H1 (cell line): ENCODE results near the gene CDK19. TPM values are rescaled to one million over a fixed set of nuclear protein-coding genes. Genes with fewer than 3 reads are reported as not detected.

Experiments
- CTCF ChIA-PET: fragments of 300-600 bp; sonication (Branson Sonifier 250); formaldehyde crosslinking; loops from one replicate; lab custom pipeline; 2021; ENCODE audit not compliant: partially characterized antibody; lab: Charles Lee
- POLR2A ChIA-PET: fragments of 300-600 bp; sonication (Branson Sonifier 250); formaldehyde crosslinking; loops from one replicate; lab custom pipeline; 2021; ENCODE audit warnings: inconsistent platforms; ENCODE audit not compliant: partially characterized antibody; lab: Charles Lee
- DNase-seq, 2 experiments: peaks; one replicate each; pipeline versions ENCODE4 v3.0.0 to v3.0.0-alpha.2; 2010 to 2022; ENCODE audit warnings: low spot score in 2 of 2, low read depth in 1 of 2, mixed read lengths in 1 of 2
- FAIRE-seq: peaks from 2 replicates; lab custom pipeline; 2011; peaks lifted over from hg19 to GRCh38; lab: Jason Lieb, UNC
- H2AFZ ChIP-seq: 2 replicates; pipeline ENCODE4 v1.8.1; 2012; ENCODE audit warnings: low read length, inconsistent platforms
- H2AK5ac ChIP-seq: 2 replicates; pipeline ENCODE4 v1.6.1; 2013; ENCODE audit warnings: low read depth, low read length
- H2BK120ac ChIP-seq: replicated peaks from 2 replicates; pipeline ENCODE3; 2013; ENCODE audit warnings: low read depth, low read length, inconsistent platforms
- H2BK12ac ChIP-seq: 2 replicates; pipeline ENCODE4 v1.6.1; 2013; ENCODE audit warnings: low read depth, low read length
- H2BK15ac ChIP-seq: 2 replicates; pipeline ENCODE4 v1.6.1; 2013; ENCODE audit warnings: low read length
- H2BK20ac ChIP-seq: 2 replicates; pipeline ENCODE4 v1.6.1; 2013; ENCODE audit warnings: low read length
- H2BK5ac ChIP-seq: 2 replicates; pipeline ENCODE4 v1.6.1; 2013; ENCODE audit warnings: low read depth, low read length
- H3K14ac ChIP-seq: 2 replicates; pipeline ENCODE4 v1.6.1; 2013; ENCODE audit warnings: inconsistent platforms; ENCODE audit not compliant: insufficient read length
- H3K18ac ChIP-seq: 2 replicates; pipeline ENCODE4 v1.6.1; 2013; ENCODE audit warnings: low read length; ENCODE audit errors: extremely low read depth
- H3K23ac ChIP-seq: 2 replicates; pipeline ENCODE4 v1.6.1; 2013; ENCODE audit warnings: inconsistent platforms; ENCODE audit not compliant: insufficient read length
- H3K23me2 ChIP-seq: 2 replicates; pipeline ENCODE4 v1.6.1; 2013; ENCODE audit warnings: low read depth, low read length
- H3K27ac ChIP-seq: 2 replicates; pipeline ENCODE4 v1.6.1; 2011; ENCODE audit warnings: low read depth, low read length, inconsistent platforms
- H3K27me3 ChIP-seq, 4 experiments: replicated peaks in 1 of 4; 1 replicate in 1 of 4; 2 replicates in 3 of 4; pipeline versions ENCODE4 v1.6.1 to v1.8.1; 2011 to 2013; ENCODE audit warnings: low read length in 3 of 4, mild to moderate bottlenecking in 3 of 4, inconsistent platforms in 2 of 4, mixed read lengths in 2 of 4, moderate library complexity in 1 of 4; ENCODE audit not compliant: control insufficient read depth in 3 of 4, insufficient read depth in 3 of 4; ENCODE audit errors: extremely low read depth in 1 of 4
- H3K36me3 ChIP-seq, 4 experiments: 2 replicates each; pipeline versions ENCODE4 v1.6.1 to v1.8.1; 2011 to 2013; ENCODE audit warnings: mild to moderate bottlenecking in 4 of 4, low read length in 3 of 4, moderate library complexity in 2 of 4, control low read depth in 1 of 4, inconsistent platforms in 1 of 4; ENCODE audit not compliant: insufficient read depth in 4 of 4, control insufficient read depth in 2 of 4
- H3K4ac ChIP-seq: replicated peaks from 2 replicates; pipeline ENCODE3; 2013; ENCODE audit warnings: low read length, low read depth, mixed read lengths, inconsistent platforms; ENCODE audit not compliant: insufficient read length
- H3K4me1 ChIP-seq, 4 experiments: replicated peaks in 1 of 4; 1 replicate in 1 of 4; 2 replicates in 3 of 4; pipeline versions ENCODE4 v1.6.1 to v1.8.1; 2011 to 2013; ENCODE audit warnings: low read length in 3 of 4, inconsistent platforms in 2 of 4, mixed read lengths in 1 of 4; ENCODE audit not compliant: insufficient read depth in 4 of 4, control insufficient read depth in 3 of 4
- H3K4me2 ChIP-seq, 2 experiments: 2 replicates each; pipeline versions ENCODE4 v1.6.1 to v1.8.1; 2011 to 2013; ENCODE audit warnings: low read depth in 2 of 2, low read length in 2 of 2, control low read depth in 1 of 2, inconsistent platforms in 1 of 2, mild to moderate bottlenecking in 1 of 2; ENCODE audit not compliant: insufficient read depth in 1 of 2
- H3K4me3 ChIP-seq, 4 experiments: fragments of 200-600, 300-600 bp in 1 of 4; sonication (generic), shearing (Covaris generic), sonication (Bioruptor Twin) in 1 of 4; 2 replicates each; pipeline versions ENCODE4 v1.5.1 to v1.8.1; 2011 to 2016; ENCODE audit warnings: low read length in 4 of 4, low read depth in 3 of 4, control low read depth in 2 of 4, inconsistent platforms in 2 of 4, mild to moderate bottlenecking in 2 of 4, mixed read lengths in 1 of 4, moderate library complexity in 1 of 4; ENCODE audit not compliant: insufficient read depth in 2 of 4; ENCODE audit errors: extremely low read depth in 1 of 4
- H3K56ac ChIP-seq: replicated peaks from 2 replicates; pipeline ENCODE3; 2013; ENCODE audit warnings: low read depth, mild to moderate bottlenecking, mixed read lengths, low read length, inconsistent platforms; ENCODE audit not compliant: insufficient read length
- H3K79me1 ChIP-seq: 2 replicates; pipeline ENCODE4 v1.6.1; 2013; ENCODE audit warnings: low read depth, low read length, control low read depth
- H3K79me2 ChIP-seq, 2 experiments: 2 replicates each; pipeline versions ENCODE4 v1.6.1 to v1.8.1; 2012 to 2013; ENCODE audit warnings: low read length in 2 of 2, mild to moderate bottlenecking in 2 of 2, inconsistent platforms in 1 of 2; ENCODE audit not compliant: insufficient read depth in 2 of 2, control insufficient read depth in 1 of 2
- H3K9ac ChIP-seq, 4 experiments: replicated peaks in 1 of 4; 1 replicate in 1 of 4; 2 replicates in 3 of 4; pipeline versions ENCODE4 v1.6.1 to v1.8.1; 2011 to 2013; ENCODE audit warnings: low read depth in 3 of 4, low read length in 3 of 4, control low read depth in 2 of 4, mild to moderate bottlenecking in 2 of 4, moderate library complexity in 2 of 4, inconsistent platforms in 1 of 4; ENCODE audit errors: extremely low read depth in 1 of 4
- H3K9me3 ChIP-seq, 2 experiments: 2 replicates each; pipeline versions ENCODE4 v1.6.1 to v1.8.1; 2012 to 2013; ENCODE audit warnings: mild to moderate bottlenecking in 2 of 2, moderate library complexity in 2 of 2, control low read depth in 1 of 2, inconsistent platforms in 1 of 2, low read depth in 1 of 2, low read length in 1 of 2, mixed read lengths in 1 of 2; ENCODE audit not compliant: insufficient read depth in 2 of 2
- H4K20me1 ChIP-seq, 2 experiments: replicated peaks in 1 of 2; 2 replicates each; pipeline versions ENCODE3 to v1.8.1; 2011 to 2013; ENCODE audit warnings: inconsistent platforms in 2 of 2, low read length in 2 of 2, mild to moderate bottlenecking in 1 of 2; ENCODE audit not compliant: insufficient read depth in 2 of 2, control insufficient read depth in 1 of 2
- H4K5ac ChIP-seq: 2 replicates; pipeline ENCODE4 v1.6.1; 2013; ENCODE audit warnings: low read length, low read depth, mixed read lengths, inconsistent platforms; ENCODE audit not compliant: insufficient read length
- H4K8ac ChIP-seq: 2 replicates; pipeline ENCODE4 v1.8.0; 2013; ENCODE audit warnings: mild to moderate bottlenecking, moderate library complexity, low read length, inconsistent platforms; ENCODE audit not compliant: insufficient read depth; ENCODE audit errors: extremely low read depth
- H4K91ac ChIP-seq: replicated peaks from 2 replicates; pipeline ENCODE3; 2013; ENCODE audit warnings: low read length, mixed read lengths, inconsistent platforms; ENCODE audit not compliant: insufficient read length
- BACH1 ChIP-seq: IDR thresholded peaks from 2 replicates; pipeline ENCODE4 v1.6.1; 2012; ENCODE audit warnings: low read length, improper control_type of control experiment
- CHD1 ChIP-seq: IDR thresholded peaks from 2 replicates; pipeline ENCODE4 v1.6.1; 2012; ENCODE audit warnings: low read depth, low read length, improper control_type of control experiment
- JUN ChIP-seq: IDR thresholded peaks from 2 replicates; pipeline ENCODE4 v1.6.1; 2011; ENCODE audit warnings: low read depth, mild to moderate bottlenecking, improper control_type of control experiment, low read length
- ZNF274 ChIP-seq: IDR thresholded peaks from 2 replicates; pipeline ENCODE4 v1.7.0; 2012; ENCODE audit warnings: low read length, borderline replicate concordance; ENCODE audit errors: extremely low read depth
- WGBS, 2 experiments: shearing (Covaris generic) in 1 of 2; methylation state at CpG; one replicate each; pipeline versions ENCODE4 v1.1.6 to v1.1.7; 2013 to 2015; ENCODE audit warnings: low lambda C conversion rate in 2 of 2, mixed read lengths in 2 of 2, inconsistent platforms in 1 of 2, low coverage in 1 of 2, missing lambda C conversion rate in 1 of 2; ENCODE audit not compliant: insufficient replicate concordance in 2 of 2, insufficient coverage in 1 of 2, insufficient read length in 1 of 2; ENCODE audit errors: extremely low coverage in 1 of 2, missing lambda C conversion rate in 1 of 2; 5-methylcytosine and 5-hydroxymethylcytosine counted together
- polyA plus RNA-seq, 7 experiments: library from polyadenylated mRNA; depleted of rRNA in 3 of 7; stranded (reverse) in 5 of 7; unstranded in 2 of 7; fragments of >200 nt in 5 of 7; fragments of 200-250 nt in 2 of 7; gene quantifications; 1 replicate in 5 of 7; 2 replicates in 1 of 7; 4 replicates in 1 of 7; pipeline versions ENCODE4 v1.2.1 to v1.2.3, GENCODE V29; 2011 to 2013; ENCODE audit warnings: missing spikeins in 2 of 7, mixed read lengths in 2 of 7
- total RNA-seq: library from RNA; stranded (reverse); fragmentation: NEBNext Ultra II Directional; extraction: Animal tissue kit (Norgen Biotek cat#: 25700); gene quantifications from 2 replicates; pipeline ENCODE4 v1.2.1, GENCODE V29; 2021
- TF ChIP-seq, protein P1 (sequence below): IDR thresholded peaks from 2 replicates; pipeline ENCODE4 v1.6.1; 2011; ENCODE audit warnings: low read length, improper control_type of control experiment
- TF ChIP-seq, protein P2 (sequence below): IDR thresholded peaks from 2 replicates; pipeline ENCODE4 v1.6.1; 2012; ENCODE audit warnings: inconsistent platforms

CDK19 gene
- total and polyA plus RNA-seq, 2 of the 8 experiments (the other 6 are each of a cell fraction or from before 2014, with no cell fraction given), result 4.9 to 12.6 TPM

- no peak overlapping the region for H4K8ac ChIP-seq
- no peak overlapping the region; a peak in 1 of 8 replicates for H3K4me3 ChIP-seq
- no peak overlapping the region for H4K5ac ChIP-seq
- H3K4me2 ChIP-seq, result no peak overlapping the region
- H3K4ac ChIP-seq, result no peak overlapping the region
- H2BK15ac ChIP-seq, result no peak overlapping the region
- H3K23ac ChIP-seq, result no peak overlapping the region
- DNase-seq (no peak), FAIRE-seq (peak; percentile 55)
- no peak overlapping the region for H2BK5ac ChIP-seq
- H3K9ac ChIP-seq, result no peak overlapping the region
- no peak overlapping the region for H2AK5ac ChIP-seq
- H2AFZ ChIP-seq, result no peak overlapping the region
- peaks cover 0 to 5% (median 3%) of the 10 kb centered on the region in 4 experiments; a peak in 5 of 7 replicates for H3K4me1 ChIP-seq
- no peaks in the 10 kb centered on the region for H3K79me2 ChIP-seq
- H3K9me3 ChIP-seq, result no peaks in the 10 kb centered on the region
- H4K20me1 ChIP-seq, result no peaks in the 10 kb centered on the region
- H3K79me1 ChIP-seq, result no peaks in the 10 kb centered on the region
- H3K36me3 ChIP-seq, result no peaks in the 10 kb centered on the region; a peak in 1 of 8 replicates
- 87% methylated on average over 3 of the region's 3 CpGs; no CpG with 5 or more reads in 1 of the 2 experiments for WGBS, 2 experiments
- H3K14ac ChIP-seq, result no peak overlapping the region
- TF ChIP-seq, protein P1, sequence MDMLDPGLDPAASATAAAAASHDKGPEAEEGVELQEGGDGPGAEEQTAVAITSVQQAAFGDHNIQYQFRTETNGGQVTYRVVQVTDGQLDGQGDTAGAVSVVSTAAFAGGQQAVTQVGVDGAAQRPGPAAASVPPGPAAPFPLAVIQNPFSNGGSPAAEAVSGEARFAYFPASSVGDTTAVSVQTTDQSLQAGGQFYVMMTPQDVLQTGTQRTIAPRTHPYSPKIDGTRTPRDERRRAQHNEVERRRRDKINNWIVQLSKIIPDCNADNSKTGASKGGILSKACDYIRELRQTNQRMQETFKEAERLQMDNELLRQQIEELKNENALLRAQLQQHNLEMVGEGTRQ, result no peak
- no peak for TF ChIP-seq JUN
- no peak for TF ChIP-seq CHD1
- no peak for TF ChIP-seq BACH1
- TF ChIP-seq, protein P2, sequence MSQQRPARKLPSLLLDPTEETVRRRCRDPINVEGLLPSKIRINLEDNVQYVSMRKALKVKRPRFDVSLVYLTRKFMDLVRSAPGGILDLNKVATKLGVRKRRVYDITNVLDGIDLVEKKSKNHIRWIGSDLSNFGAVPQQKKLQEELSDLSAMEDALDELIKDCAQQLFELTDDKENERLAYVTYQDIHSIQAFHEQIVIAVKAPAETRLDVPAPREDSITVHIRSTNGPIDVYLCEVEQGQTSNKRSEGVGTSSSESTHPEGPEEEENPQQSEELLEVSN, result no peak
- no peak for TF ChIP-seq ZNF274
- H2BK12ac ChIP-seq, result no peak overlapping the region
- no peak overlapping the region for H3K27ac ChIP-seq
- no peak overlapping the region for H4K91ac ChIP-seq
- H3K23me2 ChIP-seq, result no peaks in the 10 kb centered on the region
- H2BK20ac ChIP-seq, result no peak overlapping the region
- no peaks in the 10 kb centered on the region for H3K27me3 ChIP-seq
- ChIA-PET POLR2A (no interaction called here), CTCF (interaction anchor here (0.6 to 1.9 kb wide), 2 partner anchors 13 to 38 kb away, joined by 3 to 6 read pairs; no protein-coding TSS in a partner anchor)
- no peak overlapping the region for H3K18ac ChIP-seq
- no peak overlapping the region for H3K56ac ChIP-seq
- H2BK120ac ChIP-seq, result no peak overlapping the region
These were observed 158.8 kb downstream of the CDK19 start for GRCh38 chr6:110656492-110656891.
